GM23248 (cell line): ENCODE measurements around the gene BCAS1.

Source experiments
- EZH2 ChIP-seq: fragments of 200-600 bp; sonication (generic); IDR thresholded peaks from 2 replicates; pipeline ENCODE4 v1.6.1; 2018; ENCODE audit warnings: antibody characterized with exemption, mild to moderate bottlenecking; ENCODE audit not compliant: insufficient read depth, poor library complexity, severe bottlenecking
- EZH2phosphoT487 ChIP-seq: fragments of 200-600 bp; sonication (generic); IDR thresholded peaks from 2 replicates; pipeline ENCODE4 v1.6.1; 2018; ENCODE audit warnings: antibody characterized with exemption, moderate library complexity, mild to moderate bottlenecking, low read depth; ENCODE audit not compliant: insufficient read depth

DNA sequence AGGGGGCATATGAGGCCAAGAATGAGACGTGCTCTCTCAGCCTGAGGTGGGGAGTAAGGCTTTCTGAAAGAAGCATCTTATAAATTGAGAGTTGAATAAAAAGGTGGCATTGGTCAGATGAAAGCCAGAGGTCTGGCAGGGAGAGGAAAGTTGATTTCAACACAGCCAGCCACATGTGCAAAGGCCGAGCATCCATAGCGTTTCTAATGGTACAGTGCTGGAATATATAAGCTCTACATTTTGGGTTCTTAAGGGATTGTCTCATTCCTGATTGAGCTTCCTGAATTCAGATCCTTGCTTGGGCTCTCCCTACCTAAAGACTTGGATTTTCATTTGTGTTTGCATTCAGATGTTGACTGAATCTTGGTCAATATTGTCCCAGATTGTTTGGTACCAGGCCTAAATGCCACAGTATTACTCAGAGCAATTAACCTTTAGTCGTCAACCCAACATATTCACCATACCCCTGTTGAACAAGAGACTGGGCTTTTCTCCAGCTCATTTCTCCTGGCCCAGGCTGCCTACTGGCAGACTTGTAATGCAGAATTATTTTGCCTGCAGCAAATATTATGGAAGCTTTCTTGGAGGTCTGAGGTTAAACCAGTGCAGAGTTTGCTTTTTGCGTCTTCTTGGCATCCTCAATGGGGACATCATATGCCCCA lies 14.5 kb upstream of the BCAS1 start:
- TF ChIP-seq EZH2 (no peak), EZH2phosphoT487 (no peak)
